ENCODE data around the gene IGFBP5.

DNA sequence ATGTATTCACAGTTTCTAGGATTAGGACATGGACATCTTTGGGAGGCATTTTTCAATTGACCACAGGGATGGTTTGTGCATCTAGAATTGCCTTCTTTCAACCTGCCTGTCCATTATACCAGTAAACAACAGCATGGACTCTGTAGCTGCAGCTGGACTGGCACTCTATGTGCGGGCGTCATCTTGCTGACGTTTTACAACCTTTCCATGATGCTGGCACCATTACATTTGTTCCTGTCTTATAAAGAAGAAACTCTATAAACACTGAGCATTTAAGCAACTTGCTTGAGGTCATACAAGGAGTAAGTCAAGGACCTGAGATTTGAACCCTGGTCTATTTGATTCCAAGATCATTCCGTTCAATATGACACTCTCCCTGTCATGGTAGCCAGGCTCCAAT is 25.4 kb upstream of the IGFBP5 start:
- no peak for TF ChIP-seq POLR2A (IDR thresholded peaks at IDR 0.05)
- TF ChIP-seq CTCF (IDR thresholded peaks at IDR 0.05): no peak
- peak; percentile 19 to 48 (median 32) for TF ChIP-seq POLR2AphosphoS5 (IDR thresholded peaks at IDR 0.05)
- peak in 3 of 4 donors; percentile 82 to 98 (median 91) for TF ChIP-seq EP300 (IDR thresholded peaks at IDR 0.05)

All from sigmoid colon (tissue), 4 donors.